Mesenchymal stem cell (in vitro differentiated cells and primary cell): Measurements from ENCODE around the gene LRRTM2. TPM values are rescaled to one million over a fixed set of nuclear protein-coding genes. Genes with fewer than 3 reads are reported as not detected.
"Not testable (repeated sequence)": the region's sequence is repeated elsewhere in the genome, so short reads cannot be mapped to it uniquely, and the experiment has no call there.

ENCODE experiments used
- DNase-seq: peaks from one replicate; pipeline ENCODE4 v3.0.0-alpha.2; 2013
- H2AFZ ChIP-seq: one replicate; pipeline ENCODE4 v1.6.1; 2013; ENCODE audit warnings: low read depth, mild to moderate bottlenecking, control low read depth, inconsistent platforms, low read length, moderate library complexity
- H2AK5ac ChIP-seq: 2 replicates; pipeline ENCODE4 v1.6.1; 2013; ENCODE audit warnings: low read length, moderate library complexity, mild to moderate bottlenecking, inconsistent platforms; ENCODE audit not compliant: severe bottlenecking
- H2BK120ac ChIP-seq: one replicate; pipeline ENCODE4 v1.6.1; 2013; ENCODE audit warnings: low read depth, mild to moderate bottlenecking, inconsistent platforms, low read length, moderate library complexity
- H2BK12ac ChIP-seq, 2 experiments: one replicate each; pipeline ENCODE4 v1.6.1; 2013; ENCODE audit warnings: inconsistent platforms in 2 of 2, low read length in 2 of 2, mild to moderate bottlenecking in 2 of 2, moderate library complexity in 2 of 2, control low read depth in 1 of 2
- H2BK15ac ChIP-seq: one replicate; pipeline ENCODE4 v1.6.1; 2013; ENCODE audit warnings: mild to moderate bottlenecking, low read depth, inconsistent platforms; ENCODE audit not compliant: poor library complexity, severe bottlenecking
- H2BK5ac ChIP-seq: 2 replicates; pipeline ENCODE4 v1.6.1; 2013; ENCODE audit warnings: low read depth, mild to moderate bottlenecking, low read length, control low read depth, inconsistent platforms; ENCODE audit not compliant: poor library complexity, severe bottlenecking
- H3K14ac ChIP-seq, 2 experiments: one replicate each; pipeline ENCODE4 v1.6.1; 2013; ENCODE audit warnings: inconsistent platforms in 2 of 2, low read length in 2 of 2, control low read depth in 1 of 2, mild to moderate bottlenecking in 1 of 2, moderate library complexity in 1 of 2
- H3K18ac ChIP-seq, 2 experiments: one replicate each; pipeline ENCODE4 v1.6.1; 2013; ENCODE audit warnings: inconsistent platforms in 2 of 2, low read length in 2 of 2, control low read depth in 1 of 2, low read depth in 1 of 2, mild to moderate bottlenecking in 1 of 2
- H3K23ac ChIP-seq, 2 experiments: one replicate each; pipeline ENCODE4 v1.6.1; 2013; ENCODE audit warnings: inconsistent platforms in 2 of 2, low read length in 2 of 2, mild to moderate bottlenecking in 2 of 2, moderate library complexity in 2 of 2, control low read depth in 1 of 2
- H3K27ac ChIP-seq: 2 replicates; pipeline ENCODE4 v1.5.1; 2013; ENCODE audit warnings: mild to moderate bottlenecking, moderate library complexity, low read length, control low read depth, inconsistent platforms; ENCODE audit not compliant: poor library complexity, severe bottlenecking
- H3K27me3 ChIP-seq, 2 experiments: 2 replicates each; pipeline versions ENCODE4 v1.6.1 to v1.7.0; 2013; ENCODE audit warnings: low read length in 2 of 2, mild to moderate bottlenecking in 2 of 2, moderate library complexity in 2 of 2, control low read depth in 1 of 2, inconsistent platforms in 1 of 2; ENCODE audit not compliant: control insufficient read depth in 1 of 2, insufficient read depth in 1 of 2
- H3K36me3 ChIP-seq, 2 experiments: 2 replicates each; pipeline versions ENCODE4 v1.6.1 to v1.7.0; 2013; ENCODE audit warnings: low read length in 2 of 2, control low read depth in 1 of 2, inconsistent platforms in 1 of 2, low read depth in 1 of 2, mild to moderate bottlenecking in 1 of 2; ENCODE audit not compliant: insufficient read depth in 2 of 2, control insufficient read depth in 1 of 2
- H3K4ac ChIP-seq, 2 experiments: one replicate each; pipeline ENCODE4 v1.6.1; 2013; ENCODE audit warnings: inconsistent platforms in 2 of 2, low read length in 2 of 2, mild to moderate bottlenecking in 2 of 2, moderate library complexity in 2 of 2, control low read depth in 1 of 2, low read depth in 1 of 2
- H3K4me1 ChIP-seq: 2 replicates; pipeline ENCODE4 v1.6.1; 2013; ENCODE audit warnings: low read depth, low read length, control low read depth; ENCODE audit not compliant: control insufficient read depth, insufficient read depth
- H3K4me2 ChIP-seq: 2 replicates; pipeline ENCODE4 v1.6.1; 2013; ENCODE audit warnings: low read length, mild to moderate bottlenecking, inconsistent platforms; ENCODE audit not compliant: poor library complexity, severe bottlenecking
- H3K4me3 ChIP-seq, 2 experiments: 2 replicates each; pipeline versions ENCODE4 v1.5.1 to v1.7.0; 2013; ENCODE audit warnings: low read length in 2 of 2, mild to moderate bottlenecking in 2 of 2, control low read depth in 1 of 2, low read depth in 1 of 2; ENCODE audit not compliant: insufficient read depth in 1 of 2
- H3K79me1 ChIP-seq: replicated peaks from 2 replicates; pipeline ENCODE4 v1.6.1; 2013; ENCODE audit warnings: mild to moderate bottlenecking, control low read depth, low read length, inconsistent platforms; ENCODE audit not compliant: poor library complexity, severe bottlenecking
- H3K9ac ChIP-seq: 2 replicates; pipeline ENCODE4 v1.7.0; 2013; ENCODE audit warnings: mild to moderate bottlenecking, low read length, moderate library complexity
- H3K9me3 ChIP-seq: 2 replicates; pipeline ENCODE4 v1.7.0; 2013; ENCODE audit warnings: mild to moderate bottlenecking, low read length; ENCODE audit not compliant: control insufficient read depth
- H4K8ac ChIP-seq: one replicate; pipeline ENCODE4 v1.6.1; 2013; ENCODE audit warnings: inconsistent platforms, mild to moderate bottlenecking, low read length, moderate library complexity
- H4K91ac ChIP-seq: one replicate; pipeline ENCODE4 v1.6.1; 2013; ENCODE audit warnings: mild to moderate bottlenecking, low read length, inconsistent platforms
- WGBS: methylation state at CpG from one replicate; pipeline ENCODE4 v1.1.7; 2013; ENCODE audit warnings: mixed read lengths; 5-methylcytosine and 5-hydroxymethylcytosine counted together
- polyA plus RNA-seq, 2 experiments: library from polyadenylated mRNA; stranded (reverse); fragments of 200-250 nt; gene quantifications; one replicate each; pipeline ENCODE4 v1.2.3, GENCODE V29; 2013

The LRRTM2 gene
- polyA plus RNA-seq (2013, experiment 1 of 2) = 0.86 TPM
- polyA plus RNA-seq (2013, experiment 2 of 2) = 1.2 TPM

GRCh38 chr5:138874771-138875551 lies at the start of gene LRRTM2:
LRRTM2 (minus strand) TSS chr5:138875335; CDS start chr5:138874911, 424 bp downstream.
- Histone ChIP-seq H3K4me2 (peak within 1 kb of the TSS; percentile 31), H3K4me3 (peak within 1 kb of the TSS in 1 of 2 experiments; percentile 57), H2AFZ (no peak within 1 kb of the TSS), H3K4ac (no peak within 1 kb of the TSS), H2BK15ac (no peak within 1 kb of the TSS), H4K8ac (no peak within 1 kb of the TSS), H2BK120ac (no peak within 1 kb of the TSS), H3K27ac (no peak within 1 kb of the TSS), H3K27me3 (no peaks in the 10 kb centered on the region), H3K18ac (no peak within 1 kb of the TSS), H3K14ac (peak within 1 kb of the TSS in 1 of 2 experiments; percentile 74), H3K9ac (peak within 1 kb of the TSS; percentile 77), H3K23ac (no peak within 1 kb of the TSS), H3K9me3 (no peaks in the 10 kb centered on the region), H3K79me1 (peaks cover 17% of the 10 kb centered on the region), H2AK5ac (no peak within 1 kb of the TSS), H3K4me1 (peaks cover 11% of the 10 kb centered on the region), H3K36me3 (peaks cover 0 to 9% of the 10 kb centered on the region in 2 experiments), H2BK5ac (no peak within 1 kb of the TSS), H2BK12ac (no peak within 1 kb of the TSS), H4K91ac (peak within 1 kb of the TSS; percentile 46)
- peak; percentile 92 for DNase-seq
- WGBS = 78% methylated on average over 17 of the region's 18 CpGs

GRCh38 chr5:138922494-138922893 lies 47.4 kb upstream of the LRRTM2 start:
- H3K4me2 ChIP-seq = no peak overlapping the region
- no peak overlapping the region for H4K91ac ChIP-seq
- no peak for DNase-seq
- peaks cover 47% of the 10 kb centered on the region for H3K79me1 ChIP-seq
- H2AFZ ChIP-seq = no peak overlapping the region
- H3K18ac ChIP-seq = no peak overlapping the region
- H2BK15ac ChIP-seq = no peak overlapping the region
- no peak overlapping the region for H3K9ac ChIP-seq
- H3K4me3 ChIP-seq = no peak overlapping the region
- H3K27me3 ChIP-seq = no peaks in the 10 kb centered on the region
- H3K27ac ChIP-seq = no peak overlapping the region
- H3K14ac ChIP-seq = no peak overlapping the region
- H2AK5ac ChIP-seq = no peak overlapping the region
- no peaks in the 10 kb centered on the region for H3K9me3 ChIP-seq
- WGBS = 98% methylated on average over 2 of the region's 2 CpGs
- no peak overlapping the region for H2BK120ac ChIP-seq
- H4K8ac ChIP-seq = no peak overlapping the region
- no peak overlapping the region for H3K23ac ChIP-seq
- H2BK12ac ChIP-seq = no peak overlapping the region
- H3K4ac ChIP-seq = no peak overlapping the region
- H3K36me3 ChIP-seq = peaks cover 37 to 68% of the 10 kb centered on the region in 2 experiments
- H3K4me1 ChIP-seq = peaks cover 6% of the 10 kb centered on the region
- no peak overlapping the region for H2BK5ac ChIP-seq

- DNase-seq, H3K27me3 ChIP-seq, H2BK5ac ChIP-seq, H3K9me3 ChIP-seq, H3K4ac ChIP-seq, H2BK15ac ChIP-seq, H3K27ac ChIP-seq, H2AFZ ChIP-seq, H2AK5ac ChIP-seq, H3K23ac ChIP-seq, H2BK120ac ChIP-seq, H2BK12ac ChIP-seq, H3K4me1 ChIP-seq, H3K4me2 ChIP-seq, H3K14ac ChIP-seq, H4K8ac ChIP-seq, H4K91ac ChIP-seq, H3K18ac ChIP-seq, H3K4me3 ChIP-seq: not testable (repeated sequence)
- peaks cover 27 to 58% of the 10 kb centered on the region in 2 experiments for H3K36me3 ChIP-seq
- 29% methylated on average over 2 of the region's 2 CpGs for WGBS
- H3K79me1 ChIP-seq = peaks cover 39% of the 10 kb centered on the region
- H3K9ac ChIP-seq = peak overlapping the region; percentile 16
Measured at GRCh38 chr5:138921362-138921761, 46.2 kb upstream of the LRRTM2 start.

- 91% methylated on average over 8 of the region's 8 CpGs for WGBS
- H3K27me3 ChIP-seq = no peaks in the 10 kb centered on the region
Measured at GRCh38 chr5:138920181-138920580, 45.0 kb upstream of the LRRTM2 start.

More at GRCh38 chr5:138920181-138920580, 45.0 kb upstream of the LRRTM2 start:
- Histone ChIP-seq H3K23ac (no peak overlapping the region), H3K4me3 (no peak overlapping the region), H3K36me3 (peaks cover 21 to 51% of the 10 kb centered on the region in 2 experiments), H4K8ac (no peak overlapping the region), H2AK5ac (no peak overlapping the region), H3K9ac (no peak overlapping the region), H3K4me1 (peaks cover 5% of the 10 kb centered on the region), H3K79me1 (peaks cover 33% of the 10 kb centered on the region), H3K18ac (no peak overlapping the region), H4K91ac (no peak overlapping the region), H2BK15ac (no peak overlapping the region), H3K4ac (no peak overlapping the region), H3K27ac (no peak overlapping the region), H2AFZ (no peak overlapping the region), H2BK12ac (no peak overlapping the region), H3K14ac (no peak overlapping the region), H2BK120ac (no peak overlapping the region), H2BK5ac (no peak overlapping the region), H3K4me2 (no peak overlapping the region), H3K9me3 (no peaks in the 10 kb centered on the region)
- no peak for DNase-seq
